ENCODE data around the gene LAG3. TPM values are rescaled to one million over a fixed set of nuclear protein-coding genes. Genes with fewer than 3 reads are reported as not detected.

LAG3 gene
- total RNA-seq, 1 experiment from 2014 or later: 1.9 TPM

DNA sequence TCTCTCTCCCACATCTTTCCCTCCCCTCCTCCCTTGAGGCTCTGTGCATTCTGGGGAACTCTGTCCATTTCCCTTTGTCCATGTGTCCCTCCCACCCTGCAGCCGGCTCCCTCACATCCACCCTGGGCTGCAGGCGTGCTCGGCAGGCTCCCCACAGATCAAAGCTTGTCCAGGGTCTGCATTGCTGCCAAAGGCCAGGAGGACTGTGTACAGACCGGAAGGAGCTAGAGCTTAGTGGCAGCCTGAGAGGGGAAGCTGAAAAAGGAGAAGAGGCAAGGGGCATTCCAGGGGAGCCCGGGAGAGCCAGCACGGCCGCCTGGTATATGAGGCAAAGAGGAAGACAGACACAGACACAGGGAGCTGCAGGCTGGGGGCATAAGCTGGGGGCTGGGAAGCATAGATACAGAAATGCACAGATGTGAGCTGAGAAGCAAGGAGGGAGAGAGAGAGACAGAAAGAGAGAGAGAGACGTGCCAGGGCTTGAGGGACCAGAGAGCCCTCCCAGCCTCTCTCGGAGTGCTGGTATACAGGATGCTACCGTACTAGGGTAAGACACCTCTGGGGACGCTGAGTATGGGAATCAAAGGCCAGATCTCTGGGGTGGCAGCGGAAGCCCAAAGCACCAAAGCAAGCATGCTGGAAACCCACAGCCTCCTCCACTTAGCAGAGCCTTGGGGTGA, 20.3 kb downstream of the LAG3 start:
- BruUV-seq (replicated peaks): no TSS peak
- ChIA-PET CTCF (interaction anchor here (0.7 to 0.9 kb wide), 2 partner anchors 13 to 94 kb away, joined by 3 read pairs; no protein-coding TSS in a partner anchor), POLR2A (interaction anchor here (0.5 to 0.6 kb wide), 2 partner anchors 135 to 151 kb away, joined by 9 to 12 read pairs; partner anchors contain the start of gene C12orf57)
- no peaks in the 10 kb centered on the region for H3K36me3 ChIP-seq (ENCODE audit: control insufficient read depth, insufficient read depth, low read length)
- no peaks in the 10 kb centered on the region for H3K36me3 Mint-ChIP-seq (ENCODE audit: insufficient read depth, unreplicated experiment)
- no peak overlapping the region for H3K4me3 ChIP-seq (ENCODE audit: low read depth, low read length)
- no peak overlapping the region for H3K4me3 Mint-ChIP-seq (ENCODE audit: unreplicated experiment)
- no peaks in the 10 kb centered on the region for H3K9me3 ChIP-seq
- no peak for DNase-seq
- no peaks in the 10 kb centered on the region for H3K4me1 ChIP-seq
- H3K9me3 Mint-ChIP-seq (ENCODE audit: unreplicated experiment): peaks cover 11% of the 10 kb centered on the region
- no peaks in the 10 kb centered on the region for H3K27me3 Mint-ChIP-seq (ENCODE audit: insufficient read depth, unreplicated experiment)
- H3K4me1 Mint-ChIP-seq (ENCODE audit: low read depth, unreplicated experiment): peaks cover 20% of the 10 kb centered on the region
- no peak for TF ChIP-seq CTCF (IDR thresholded peaks at IDR 0.05; ENCODE audit: insufficient read depth in 1 of 2, low read depth in 1 of 2, low read length in 1 of 2, severe bottlenecking in 1 of 2, unreplicated experiment in 1 of 2)
- no peak overlapping the region for H3K27ac Mint-ChIP-seq (ENCODE audit: unreplicated experiment)
- no peaks in the 10 kb centered on the region for H3K27me3 ChIP-seq (replicated peaks; ENCODE audit: control insufficient read depth, insufficient read depth, low read length)
- intact Hi-C loops (cut with micrococcal nuclease; ENCODE audit: unreplicated experiment): no loop called here

DNA sequence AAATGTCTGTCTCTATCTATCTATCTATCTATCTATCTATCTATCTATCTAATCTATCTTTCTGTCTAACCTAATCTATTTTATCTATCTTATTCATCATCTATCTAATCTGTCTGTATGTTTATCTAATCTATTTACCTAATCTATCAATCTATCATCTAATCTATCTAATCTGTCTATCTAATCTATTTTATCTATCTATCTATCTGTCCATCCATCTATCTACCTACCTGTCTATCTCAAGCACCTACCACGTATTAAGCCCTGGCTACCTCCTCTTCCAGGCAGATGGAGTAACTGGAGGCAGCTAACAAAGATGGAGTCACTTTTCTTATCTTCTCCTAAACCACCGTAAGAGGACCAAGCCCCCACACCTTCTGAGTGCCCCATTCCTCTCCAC, 22.8 kb downstream of the LAG3 start:
- no TSS peak for BruUV-seq (replicated peaks)
- Histone ChIP-seq H3K27me3 (replicated peaks; ENCODE audit: control insufficient read depth, insufficient read depth, low read length) (no peaks in the 10 kb centered on the region), H3K36me3 (ENCODE audit: control insufficient read depth, insufficient read depth, low read length) (no peaks in the 10 kb centered on the region), H3K9me3 (no peaks in the 10 kb centered on the region), H3K4me3 (ENCODE audit: low read depth, low read length) (no peak overlapping the region), H3K4me1 (no peaks in the 10 kb centered on the region)
- CTCF ChIA-PET: interaction anchor here (1.0 kb wide), 1 partner anchor 106 kb away, joined by 7 read pairs; the partner anchor contains the start of gene ZNF384
- POLR2A ChIA-PET: no interaction called here
- Mint-ChIP-seq H3K27me3 (ENCODE audit: insufficient read depth, unreplicated experiment) (no peaks in the 10 kb centered on the region), H3K9me3 (ENCODE audit: unreplicated experiment) (peaks cover 11% of the 10 kb centered on the region), H3K36me3 (ENCODE audit: insufficient read depth, unreplicated experiment) (no peaks in the 10 kb centered on the region), H3K4me1 (ENCODE audit: low read depth, unreplicated experiment) (peaks cover 21% of the 10 kb centered on the region), H3K4me3 (ENCODE audit: unreplicated experiment) (no peak overlapping the region), H3K27ac (ENCODE audit: unreplicated experiment) (no peak overlapping the region)
- DNase-seq: no peak
- intact Hi-C loops (cut with micrococcal nuclease; ENCODE audit: unreplicated experiment): no loop called here
- TF ChIP-seq CTCF (IDR thresholded peaks at IDR 0.05; ENCODE audit: insufficient read depth in 1 of 2, low read depth in 1 of 2, low read length in 1 of 2, severe bottlenecking in 1 of 2, unreplicated experiment in 1 of 2): no peak

DNA sequence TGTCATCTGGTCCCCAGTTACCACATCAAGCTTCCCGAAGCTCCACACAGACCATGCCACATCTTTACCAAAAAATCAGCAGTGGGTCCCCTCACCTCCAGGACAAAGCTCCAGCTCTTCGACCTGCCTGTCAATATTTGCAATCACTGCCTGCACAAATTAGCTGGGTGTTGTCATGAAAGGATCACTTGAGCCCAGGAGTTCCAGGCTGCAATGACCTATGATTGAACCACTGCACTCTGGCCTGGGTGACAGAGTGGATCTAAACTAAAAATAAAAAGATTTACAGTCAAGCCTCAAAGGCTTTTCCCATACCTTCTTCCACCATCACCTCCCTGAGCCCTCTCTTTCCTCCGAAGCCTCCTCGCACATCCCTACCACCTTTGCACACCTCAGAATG, 24.3 kb downstream of the LAG3 start:
- POLR2A ChIA-PET: no interaction called here
- H3K4me3 Mint-ChIP-seq (ENCODE audit: unreplicated experiment): no peak overlapping the region
- Histone ChIP-seq H3K4me3 (ENCODE audit: low read depth, low read length) (no peak overlapping the region), H3K9me3 (no peaks in the 10 kb centered on the region), H3K27me3 (replicated peaks; ENCODE audit: control insufficient read depth, insufficient read depth, low read length) (no peaks in the 10 kb centered on the region), H3K4me1 (no peaks in the 10 kb centered on the region), H3K36me3 (ENCODE audit: control insufficient read depth, insufficient read depth, low read length) (no peaks in the 10 kb centered on the region)
- H3K4me1 Mint-ChIP-seq (ENCODE audit: low read depth, unreplicated experiment): peaks cover 21% of the 10 kb centered on the region
- no peaks in the 10 kb centered on the region for H3K27me3 Mint-ChIP-seq (ENCODE audit: insufficient read depth, unreplicated experiment)
- H3K9me3 Mint-ChIP-seq (ENCODE audit: unreplicated experiment): peaks cover 11% of the 10 kb centered on the region
- CTCF ChIA-PET: no interaction called here
- DNase-seq: no peak
- no peaks in the 10 kb centered on the region for H3K36me3 Mint-ChIP-seq (ENCODE audit: insufficient read depth, unreplicated experiment)
- BruUV-seq (replicated peaks): no TSS peak
- no peak for TF ChIP-seq CTCF (IDR thresholded peaks at IDR 0.05; ENCODE audit: insufficient read depth in 1 of 2, low read depth in 1 of 2, low read length in 1 of 2, severe bottlenecking in 1 of 2, unreplicated experiment in 1 of 2)
- intact Hi-C loops (cut with micrococcal nuclease; ENCODE audit: unreplicated experiment): no loop called here
- H3K27ac Mint-ChIP-seq (ENCODE audit: unreplicated experiment): no peak overlapping the region
